ENCODE data around the gene RSPO3. TPM values are rescaled to one million over a fixed set of nuclear protein-coding genes. Genes with fewer than 3 reads are reported as not detected.

Gene RSPO3
- polyA plus RNA-seq, 1 of the 3 experiments (the other 2 are of a cell fraction), result not detected

DNA sequence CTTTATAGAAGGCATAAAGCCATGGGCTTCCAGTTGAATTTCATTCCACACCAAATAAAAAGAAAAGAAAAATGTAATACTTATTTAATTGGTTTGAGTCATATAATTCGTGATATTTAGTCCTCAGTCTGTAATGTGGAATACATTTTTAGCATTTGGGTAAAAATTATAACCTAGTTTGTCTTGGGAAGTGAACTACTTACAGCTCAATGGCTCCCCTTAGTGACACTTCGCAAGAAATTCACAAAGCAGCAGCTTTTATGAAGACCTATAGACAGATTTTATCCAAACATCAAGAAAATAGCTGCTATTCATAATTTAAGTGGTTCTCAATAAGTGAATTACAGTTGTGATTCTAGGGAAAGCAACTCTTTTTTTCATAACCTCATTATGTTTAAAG is 72.1 kb downstream of the RSPO3 start:
- no peak overlapping the region for H3K4me2 ChIP-seq
- POLR2A ChIA-PET, result no interaction called here
- no peaks in the 10 kb centered on the region for H3K36me3 ChIP-seq (replicated peaks in 1 of 2; ENCODE audit: control insufficient read depth in 1 of 2, insufficient read depth in 2 of 2, low read length in 1 of 2)
- no peaks in the 10 kb centered on the region for H4K20me1 ChIP-seq (ENCODE audit: insufficient read depth)
- no peaks in the 10 kb centered on the region for H3F3A ChIP-seq (replicated peaks; ENCODE audit: insufficient read depth)
- H3K9me3 ChIP-seq, result no peaks in the 10 kb centered on the region
- WGBS (ENCODE audit: low lambda C conversion rate), result 6% methylated on average over 2 of the region's 2 CpGs
- no peaks in the 10 kb centered on the region for H3K79me2 ChIP-seq (ENCODE audit: insufficient read depth)
- no peak overlapping the region for H3K27ac ChIP-seq (ENCODE audit: low read depth in 2 of 2, low read length in 1 of 2)
- no peaks in the 10 kb centered on the region for H3K9me2 ChIP-seq
- DNase-seq, result no peak
- no peak overlapping the region for H2AFZ ChIP-seq (ENCODE audit: low read depth)
- no peaks in the 10 kb centered on the region for H3K4me1 ChIP-seq (ENCODE audit: control insufficient read depth in 1 of 2, insufficient read depth in 2 of 2, low read depth in 1 of 2, low read length in 1 of 2)
- no peaks in the 10 kb centered on the region; the same call in 1 of the 2 replicates for H3K27me3 ChIP-seq (ENCODE audit: insufficient read depth)
- CTCF ChIA-PET, result interaction anchor here (0.5 to 1.8 kb wide), 8 partner anchors 10 to 505 kb away, joined by 3 to 5 read pairs (median 3); no protein-coding TSS in a partner anchor
- H3K4me3 ChIP-seq (ENCODE audit: low read depth in 2 of 2, low read length in 1 of 2), result no peak overlapping the region
- TF ChIP-seq RFX5 (IDR thresholded peaks at IDR 0.05; ENCODE audit: low read length) (no peak), TEAD4 (IDR thresholded peaks at IDR 0.05; ENCODE audit: borderline replicate concordance, insufficient read depth) (no peak), SMC3 (IDR thresholded peaks at IDR 0.05; ENCODE audit: low read depth, low read length) (peak; percentile 29), RAD21 (IDR thresholded peaks at IDR 0.05; ENCODE audit: low read length) (peak; percentile 61), FOXJ3 (CRISPR knock-in tag; IDR thresholded peaks at IDR 0.05) (no peak)
- TF ChIP-seq, protein P1, sequence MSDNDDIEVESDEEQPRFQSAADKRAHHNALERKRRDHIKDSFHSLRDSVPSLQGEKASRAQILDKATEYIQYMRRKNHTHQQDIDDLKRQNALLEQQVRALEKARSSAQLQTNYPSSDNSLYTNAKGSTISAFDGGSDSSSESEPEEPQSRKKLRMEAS (IDR thresholded peaks at IDR 0.05; ENCODE audit: low read depth), result no peak
- TF ChIP-seq, protein P2, sequence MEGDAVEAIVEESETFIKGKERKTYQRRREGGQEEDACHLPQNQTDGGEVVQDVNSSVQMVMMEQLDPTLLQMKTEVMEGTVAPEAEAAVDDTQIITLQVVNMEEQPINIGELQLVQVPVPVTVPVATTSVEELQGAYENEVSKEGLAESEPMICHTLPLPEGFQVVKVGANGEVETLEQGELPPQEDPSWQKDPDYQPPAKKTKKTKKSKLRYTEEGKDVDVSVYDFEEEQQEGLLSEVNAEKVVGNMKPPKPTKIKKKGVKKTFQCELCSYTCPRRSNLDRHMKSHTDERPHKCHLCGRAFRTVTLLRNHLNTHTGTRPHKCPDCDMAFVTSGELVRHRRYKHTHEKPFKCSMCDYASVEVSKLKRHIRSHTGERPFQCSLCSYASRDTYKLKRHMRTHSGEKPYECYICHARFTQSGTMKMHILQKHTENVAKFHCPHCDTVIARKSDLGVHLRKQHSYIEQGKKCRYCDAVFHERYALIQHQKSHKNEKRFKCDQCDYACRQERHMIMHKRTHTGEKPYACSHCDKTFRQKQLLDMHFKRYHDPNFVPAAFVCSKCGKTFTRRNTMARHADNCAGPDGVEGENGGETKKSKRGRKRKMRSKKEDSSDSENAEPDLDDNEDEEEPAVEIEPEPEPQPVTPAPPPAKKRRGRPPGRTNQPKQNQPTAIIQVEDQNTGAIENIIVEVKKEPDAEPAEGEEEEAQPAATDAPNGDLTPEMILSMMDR (IDR thresholded peaks at IDR 0.05), result peak; percentile 65
- TF ChIP-seq, protein P3, sequence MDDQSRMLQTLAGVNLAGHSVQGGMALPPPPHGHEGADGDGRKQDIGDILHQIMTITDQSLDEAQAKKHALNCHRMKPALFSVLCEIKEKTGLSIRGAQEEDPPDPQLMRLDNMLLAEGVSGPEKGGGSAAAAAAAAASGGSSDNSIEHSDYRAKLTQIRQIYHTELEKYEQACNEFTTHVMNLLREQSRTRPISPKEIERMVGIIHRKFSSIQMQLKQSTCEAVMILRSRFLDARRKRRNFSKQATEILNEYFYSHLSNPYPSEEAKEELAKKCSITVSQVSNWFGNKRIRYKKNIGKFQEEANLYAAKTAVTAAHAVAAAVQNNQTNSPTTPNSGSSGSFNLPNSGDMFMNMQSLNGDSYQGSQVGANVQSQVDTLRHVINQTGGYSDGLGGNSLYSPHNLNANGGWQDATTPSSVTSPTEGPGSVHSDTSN (IDR thresholded peaks at IDR 0.05), result no peak
- H3K9ac ChIP-seq, result no peak overlapping the region

DNA sequence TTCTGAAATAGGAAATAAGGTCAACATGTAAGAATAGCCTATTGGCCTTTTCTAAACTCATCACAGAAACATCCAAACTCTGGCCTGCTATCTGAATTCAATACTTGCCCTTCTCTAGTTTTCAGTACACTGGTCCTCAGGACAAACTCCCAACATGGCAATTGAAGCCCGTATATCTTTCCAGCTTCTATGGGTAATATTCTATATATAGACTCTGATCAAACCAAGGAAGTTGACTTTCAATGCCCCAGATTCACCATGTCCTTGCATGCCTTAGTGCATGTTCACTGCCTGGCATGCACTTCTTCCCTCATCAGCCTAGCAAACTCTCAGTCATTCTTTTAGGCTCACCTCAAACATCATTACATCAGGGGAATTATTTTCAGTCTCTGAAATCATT is 73.2 kb downstream of the RSPO3 start:
- Histone ChIP-seq H3K36me3 (replicated peaks in 1 of 2; ENCODE audit: control insufficient read depth in 1 of 2, insufficient read depth in 2 of 2, low read length in 1 of 2) (no peaks in the 10 kb centered on the region), H2AFZ (ENCODE audit: low read depth) (no peak overlapping the region), H3F3A (replicated peaks; ENCODE audit: insufficient read depth) (no peaks in the 10 kb centered on the region), H3K9me3 (no peaks in the 10 kb centered on the region), H3K27ac (ENCODE audit: low read depth in 2 of 2, low read length in 1 of 2) (no peak overlapping the region), H4K20me1 (ENCODE audit: insufficient read depth) (no peaks in the 10 kb centered on the region), H3K79me2 (ENCODE audit: insufficient read depth) (no peaks in the 10 kb centered on the region), H3K4me1 (ENCODE audit: control insufficient read depth in 1 of 2, insufficient read depth in 2 of 2, low read depth in 1 of 2, low read length in 1 of 2) (no peaks in the 10 kb centered on the region), H3K4me3 (ENCODE audit: low read depth in 2 of 2, low read length in 1 of 2) (no peak overlapping the region), H3K9me2 (no peaks in the 10 kb centered on the region), H3K27me3 (ENCODE audit: insufficient read depth) (no peaks in the 10 kb centered on the region; the same call in 1 of the 2 replicates), H3K4me2 (no peak overlapping the region), H3K9ac (no peak overlapping the region)
- CTCF ChIA-PET, result interaction anchor here (1.8 kb wide), 1 partner anchor 20 kb away, joined by 5 read pairs; no protein-coding TSS in a partner anchor
- DNase-seq, result no peak
- WGBS (ENCODE audit: low lambda C conversion rate), result 6% methylated on average over 1 of the region's 1 CpG
- TF ChIP-seq, protein P4, sequence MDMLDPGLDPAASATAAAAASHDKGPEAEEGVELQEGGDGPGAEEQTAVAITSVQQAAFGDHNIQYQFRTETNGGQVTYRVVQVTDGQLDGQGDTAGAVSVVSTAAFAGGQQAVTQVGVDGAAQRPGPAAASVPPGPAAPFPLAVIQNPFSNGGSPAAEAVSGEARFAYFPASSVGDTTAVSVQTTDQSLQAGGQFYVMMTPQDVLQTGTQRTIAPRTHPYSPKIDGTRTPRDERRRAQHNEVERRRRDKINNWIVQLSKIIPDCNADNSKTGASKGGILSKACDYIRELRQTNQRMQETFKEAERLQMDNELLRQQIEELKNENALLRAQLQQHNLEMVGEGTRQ (IDR thresholded peaks at IDR 0.05; ENCODE audit: borderline replicate concordance, low read depth, low read length), result no peak
- TF ChIP-seq FOSL2 (IDR thresholded peaks at IDR 0.05; ENCODE audit: borderline replicate concordance, low read depth), result no peak
- no peak for TF ChIP-seq GABPA (IDR thresholded peaks at IDR 0.05; ENCODE audit: low read depth)
- no peak for TF ChIP-seq FOXM1 (IDR thresholded peaks at IDR 0.05; ENCODE audit: low read depth)
- no peak for TF ChIP-seq TCF12 (IDR thresholded peaks at IDR 0.05)
- TF ChIP-seq, protein P5, sequence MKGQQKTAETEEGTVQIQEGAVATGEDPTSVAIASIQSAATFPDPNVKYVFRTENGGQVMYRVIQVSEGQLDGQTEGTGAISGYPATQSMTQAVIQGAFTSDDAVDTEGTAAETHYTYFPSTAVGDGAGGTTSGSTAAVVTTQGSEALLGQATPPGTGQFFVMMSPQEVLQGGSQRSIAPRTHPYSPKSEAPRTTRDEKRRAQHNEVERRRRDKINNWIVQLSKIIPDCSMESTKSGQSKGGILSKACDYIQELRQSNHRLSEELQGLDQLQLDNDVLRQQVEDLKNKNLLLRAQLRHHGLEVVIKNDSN (IDR thresholded peaks at IDR 0.05; ENCODE audit: borderline replicate concordance, low read depth), result no peak
- POLR2A ChIA-PET, result no interaction called here
